Activated CD4-positive, alpha-beta T cell treated with anti-CD3 and anti-CD28 coated beads for 24 hours (primary cell): ENCODE data around the gene PIP4K2C.
"Not testable (repeated sequence)": the region's sequence is repeated elsewhere in the genome, so short reads cannot be mapped to it uniquely, and the experiment has no call there.

Source experiments
- DNase-seq, 2 donors: peaks; one replicate each; pipeline ENCODE4 v3.0.0-alpha.2; 2020; ENCODE audit warnings: low read depth in 2 of 2

The PIP4K2C gene

GRCh38 chr12:57636731-57637130, 45.7 kb downstream of the PIP4K2C start:
- DNase-seq, result not testable (repeated sequence)

GRCh38 chr12:57637364-57637763, 46.4 kb downstream of the PIP4K2C start:
- no peak for DNase-seq

- no peak for DNase-seq
These were observed 47.1 kb downstream of the PIP4K2C start for GRCh38 chr12:57638096-57638495.

- DNase-seq, result no peak
These were observed 49.4 kb downstream of the PIP4K2C start for GRCh38 chr12:57640175-57641042.

GRCh38 chr12:57641699-57642442, 50.9 kb downstream of the PIP4K2C start:
- DNase-seq, result no peak

GRCh38 chr12:57645990-57646658, 55.1 kb downstream of the PIP4K2C start:
- not testable (repeated sequence) for DNase-seq

- DNase-seq, result not testable (repeated sequence)
These were observed 55.7 kb downstream of the PIP4K2C start for GRCh38 chr12:57646659-57647049.
